Amniotic epithelial cell (primary cell): ENCODE results near the gene OTUD7B.
"Not testable (repeated sequence)": the region's sequence is repeated elsewhere in the genome, so short reads cannot be mapped to it uniquely, and the experiment has no call there.

Experiments
- DNase-seq: peaks from one replicate; pipeline ENCODE4 v3.0.0-alpha.2; 2010; ENCODE audit warnings: low read depth

The OTUD7B gene

DNA sequence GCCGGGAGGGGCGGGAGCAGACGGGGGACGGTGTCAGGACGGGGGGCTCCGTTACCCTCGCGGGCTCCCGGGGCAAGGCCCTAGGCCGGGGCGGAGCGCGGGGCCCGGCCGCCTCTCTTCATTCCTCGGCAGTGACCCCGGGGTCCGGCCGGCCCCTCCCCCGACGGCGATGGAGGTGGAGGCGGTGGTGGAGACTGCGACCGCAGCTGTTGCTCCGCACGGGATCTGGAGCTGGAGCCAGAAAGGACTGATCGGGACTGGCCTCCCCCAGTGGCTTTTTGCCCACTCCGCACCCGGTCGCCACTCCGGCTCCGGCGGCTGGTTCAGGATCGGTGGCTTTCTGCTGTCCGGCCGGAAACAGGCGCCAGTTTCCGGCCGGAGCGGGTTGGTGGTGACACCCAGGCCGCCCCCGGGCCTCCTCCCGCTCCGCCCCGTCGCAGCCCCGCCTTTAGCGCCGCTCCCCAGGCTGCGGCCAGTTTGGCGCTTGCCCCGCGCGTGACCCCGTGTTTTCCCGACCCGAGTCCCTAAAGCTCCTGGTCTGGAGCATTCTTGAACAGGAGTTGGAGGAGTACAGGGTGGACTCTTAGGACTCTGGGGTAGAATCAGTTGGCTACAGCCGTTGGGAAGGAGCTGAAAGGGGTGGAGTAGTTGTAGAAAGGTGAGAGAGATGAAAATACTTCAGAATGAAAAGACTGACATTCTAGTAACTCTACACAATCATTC lies at the start of gene OTUD7B:
Gene OTUD7B (minus strand): TSS at position 334 of the 723 bp plus-strand sequence. CDS start 33,216 bp downstream, outside the sequence.
- peak; percentile 82 for DNase-seq

DNA sequence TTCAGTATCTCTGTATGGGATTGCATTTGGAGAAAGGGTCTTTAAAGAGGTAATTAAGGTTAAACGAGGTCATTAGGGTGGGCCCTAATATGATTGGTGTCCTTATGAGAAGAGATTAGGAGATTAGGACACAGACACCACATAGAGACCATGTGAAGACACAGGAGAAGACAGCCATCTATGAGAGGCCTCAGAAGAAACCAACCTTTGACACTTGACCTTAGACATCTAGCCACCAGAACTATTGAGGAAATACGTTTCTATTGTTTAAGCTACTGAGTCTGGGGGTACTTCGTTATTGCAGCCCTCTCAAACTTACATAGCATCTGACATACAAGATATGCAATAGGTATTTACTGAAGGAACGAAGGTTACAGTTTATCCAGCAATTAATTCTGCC lies 49.7 kb upstream of the OTUD7B start:
- DNase-seq = no peak

- DNase-seq = no peak
Measured at GRCh38 chr1:150056407-150056806, 45.9 kb upstream of the OTUD7B start.

GRCh38 chr1:150055507-150055906 lies 45.0 kb upstream of the OTUD7B start:
- not testable (repeated sequence) for DNase-seq

DNA sequence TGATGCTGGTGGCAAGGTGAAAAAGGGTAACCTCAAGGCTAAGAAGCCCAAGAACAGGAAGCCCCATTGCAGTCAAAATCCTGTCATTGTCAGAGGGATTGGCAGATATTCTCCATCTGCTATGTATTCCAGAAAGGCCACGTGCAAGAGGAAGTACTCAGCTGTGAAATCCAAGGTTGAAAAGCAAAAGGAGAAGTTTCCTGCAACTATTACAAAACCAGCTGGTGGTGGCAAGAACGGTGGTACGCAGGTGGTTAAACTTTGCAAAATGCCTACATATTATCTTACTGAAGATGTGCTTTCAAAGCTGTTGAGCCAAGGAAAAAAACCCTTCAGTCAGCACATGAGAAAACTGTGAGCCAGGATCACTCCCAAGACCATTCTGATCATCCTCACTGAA lies 43.4 kb upstream of the OTUD7B start:
- DNase-seq = no peak

DNA sequence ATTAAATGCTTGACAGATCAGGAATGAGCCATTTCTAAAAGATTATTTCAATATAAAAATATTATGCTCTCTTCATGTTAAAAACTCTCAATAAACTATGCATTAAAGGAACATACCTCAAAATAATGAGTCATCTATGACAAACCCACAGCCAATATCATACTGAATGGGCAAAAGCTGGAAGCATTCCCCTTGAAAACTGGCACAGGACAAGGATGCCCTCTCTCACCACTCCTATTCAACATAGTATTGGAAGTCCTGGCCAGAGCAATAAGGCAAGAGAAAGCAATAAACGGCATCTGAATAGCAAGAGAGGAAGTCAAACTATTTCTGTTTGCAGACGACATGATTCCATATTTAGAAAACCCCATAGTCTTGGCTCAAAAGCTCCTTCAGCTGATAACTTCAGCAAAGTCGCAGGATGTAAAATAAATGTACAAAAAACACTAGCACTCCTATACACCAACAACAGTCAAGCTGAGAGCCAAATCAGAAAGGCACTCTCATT lies 41.4 kb upstream of the OTUD7B start:
- not testable (repeated sequence) for DNase-seq

GRCh38 chr1:150051089-150051373 lies 40.5 kb upstream of the OTUD7B start:
- DNase-seq = no peak

GRCh38 chr1:150049926-150050325 lies 39.4 kb upstream of the OTUD7B start:
- no peak for DNase-seq

DNA sequence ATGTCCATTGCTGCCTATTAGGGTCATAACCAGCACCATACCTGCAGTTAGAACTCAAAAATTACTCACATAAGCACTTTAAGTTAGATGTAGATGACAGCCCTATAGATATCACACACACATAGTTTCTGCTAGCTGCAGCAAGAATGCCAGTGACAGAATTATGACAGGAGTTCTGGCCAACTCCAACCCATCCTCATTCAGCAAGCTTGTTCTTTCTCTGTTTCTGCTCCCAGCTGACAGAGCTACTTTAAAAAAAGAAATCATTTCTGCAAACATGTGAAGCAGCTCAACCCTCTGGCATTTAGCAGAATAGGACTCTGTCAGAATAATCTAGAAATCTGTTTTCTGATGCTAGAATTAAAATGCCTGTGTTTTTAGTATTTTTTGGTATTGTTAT lies 23.8 kb upstream of the OTUD7B start:
- DNase-seq = no peak

GRCh38 chr1:150028322-150028721 lies 17.8 kb upstream of the OTUD7B start:
- DNase-seq = no peak

- no peak for DNase-seq
Measured at GRCh38 chr1:150024156-150024555, 13.6 kb upstream of the OTUD7B start.

- DNase-seq = no peak
Measured at GRCh38 chr1:150022357-150022756, 11.8 kb upstream of the OTUD7B start.

- DNase-seq = no peak
Measured at GRCh38 chr1:150021191-150021694, 10.7 kb upstream of the OTUD7B start.

DNA sequence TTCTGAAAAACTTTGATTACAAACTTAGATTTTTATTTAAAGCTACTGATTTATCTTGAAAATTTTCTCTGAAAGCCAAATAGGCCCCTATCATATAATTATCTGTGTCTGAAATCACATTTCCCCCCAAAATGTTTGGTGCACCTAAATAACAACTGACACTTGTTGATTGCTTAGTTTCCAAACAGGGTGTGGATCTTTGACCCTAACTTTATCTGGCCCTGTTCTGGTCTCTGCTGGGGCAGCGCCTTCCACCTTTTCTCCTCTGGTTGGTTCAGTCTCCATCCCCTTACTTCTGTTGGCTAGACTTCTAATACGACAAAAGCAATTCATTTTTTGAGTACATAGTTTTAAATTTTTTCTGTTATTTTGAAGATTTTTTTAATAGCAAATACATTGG lies 10.2 kb upstream of the OTUD7B start:
- no peak for DNase-seq

- no peak for DNase-seq
Measured at GRCh38 chr1:150018165-150018564, 7.6 kb upstream of the OTUD7B start.

GRCh38 chr1:150017206-150017750 lies 6.8 kb upstream of the OTUD7B start:
- DNase-seq = no peak

DNA sequence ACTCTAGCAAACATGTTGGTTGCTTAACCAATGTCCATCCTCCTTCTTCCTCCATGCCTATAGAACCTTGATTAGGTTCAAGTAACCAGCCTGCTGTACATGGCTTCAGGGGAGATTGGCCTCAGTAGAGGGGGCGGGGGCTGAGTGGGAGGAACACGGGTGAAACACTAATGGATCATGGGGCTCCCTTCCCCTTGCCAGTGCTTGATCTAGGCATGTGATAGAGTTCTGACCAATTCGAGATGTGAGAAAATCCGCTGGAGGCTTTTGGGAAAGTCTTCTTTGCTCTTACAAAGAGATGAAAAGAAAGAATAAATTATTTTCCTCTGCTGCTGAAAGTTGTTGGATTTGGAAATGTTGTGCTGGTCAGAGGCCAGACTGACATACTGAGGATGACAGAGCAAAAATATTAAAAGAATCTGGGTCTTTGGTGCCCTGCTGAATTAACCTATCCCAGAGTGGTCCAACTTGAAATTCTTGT lies 5.2 kb upstream of the OTUD7B start:
- peak; percentile 19 for DNase-seq

DNA sequence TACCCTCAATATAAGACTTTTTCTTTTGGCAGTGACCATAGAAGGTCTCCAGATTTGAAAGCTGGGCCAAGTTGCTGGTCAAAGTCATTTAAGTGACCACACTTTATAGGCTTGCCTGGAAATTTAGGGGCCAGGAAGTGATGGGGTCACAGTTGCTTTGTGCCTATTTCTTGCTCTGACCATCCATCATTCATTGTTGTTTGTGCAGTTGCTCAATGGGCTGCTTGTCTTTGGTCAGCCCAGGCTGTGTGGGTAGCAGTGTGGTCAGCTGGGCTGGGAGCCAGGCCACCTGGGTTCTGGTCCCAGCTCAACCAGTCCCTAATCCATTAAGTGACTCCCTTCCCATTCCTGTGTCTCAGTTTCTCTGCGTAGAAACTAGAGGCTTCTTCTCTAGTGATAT lies 2.1 kb upstream of the OTUD7B start:
- peak; percentile 69 for DNase-seq

GRCh38 chr1:150009604-150010392 lies 728 bp downstream of the OTUD7B start:
- DNase-seq = peak; percentile 88

- no peak for DNase-seq
Measured at GRCh38 chr1:150008699-150009098, 1.8 kb downstream of the OTUD7B start.

- DNase-seq = peak; percentile 90
Measured at GRCh38 chr1:150006881-150007421, 3.6 kb downstream of the OTUD7B start.

- DNase-seq = no peak
Measured at GRCh38 chr1:150005606-150006005, 4.9 kb downstream of the OTUD7B start.
